RWPE1 (cell line): ENCODE results near the gene RASL11B.

Experiments
- CTCF ChIA-PET: fragments of 350-600 bp; sonication (Branson Sonifier 250); formaldehyde crosslinking; extraction: SDS; loops from one replicate; lab custom pipeline; 2021; lab: Yijun Ruan, JAX
- POLR2A ChIA-PET: fragments of 400-600 bp; formaldehyde crosslinking; extraction: SDS; loops from one replicate; lab custom pipeline; 2020; ENCODE audit warnings: antibody characterized with exemption; ENCODE audit not compliant: low non-redundant PET; lab: Yijun Ruan, JAX
- DNase-seq: peaks from one replicate; pipeline ENCODE4 v3.0.0; 2012; ENCODE audit warnings: low spot score
- H3K27ac ChIP-seq: fragments of 450-650 bp; 2 replicates; pipeline ENCODE4 v1.5.1; 2017
- CTCF ChIP-seq: fragments of 450-650 bp; conservative IDR thresholded peaks from 2 replicates; pipeline ENCODE4 v1.5.1; 2017; ENCODE audit warnings: low read depth, mild to moderate bottlenecking

The RASL11B gene

GRCh38 chr4:52890521-52890791, 28.3 kb downstream of the RASL11B start:
- TF ChIP-seq CTCF, result no peak
- ChIA-PET POLR2A (no interaction called here), CTCF (interaction anchor here (0.6 kb wide), 1 partner anchor 23 kb away, joined by 3 read pairs; no protein-coding TSS in a partner anchor)
- H3K27ac ChIP-seq, result no peak overlapping the region
- no peak for DNase-seq

GRCh38 chr4:52891743-52892142, 29.6 kb downstream of the RASL11B start:
- no peak for TF ChIP-seq CTCF

GRCh38 chr4:52892880-52893279, 30.8 kb downstream of the RASL11B start:
- DNase-seq, result no peak
- no peak for TF ChIP-seq CTCF
- no peak overlapping the region for H3K27ac ChIP-seq
- ChIA-PET POLR2A (no interaction called here), CTCF (no interaction called here)

More at GRCh38 chr4:52891743-52892142, 29.6 kb downstream of the RASL11B start:
- no peak overlapping the region for H3K27ac ChIP-seq
- no peak for DNase-seq
- ChIA-PET CTCF (no interaction called here), POLR2A (no interaction called here)

- no peak for DNase-seq
- TF ChIP-seq CTCF, result no peak
- ChIA-PET POLR2A (no interaction called here), CTCF (no interaction called here)
- H3K27ac ChIP-seq, result no peak overlapping the region
Measured at GRCh38 chr4:52894443-52894842, 32.3 kb downstream of the RASL11B start.

GRCh38 chr4:52903273-52903672, 41.2 kb downstream of the RASL11B start:
- no peak for DNase-seq
- no peak overlapping the region for H3K27ac ChIP-seq
- no peak for TF ChIP-seq CTCF
- ChIA-PET POLR2A (no interaction called here), CTCF (interaction anchor here (1.1 kb wide), 1 partner anchor 8 kb away, joined by 4 read pairs; no protein-coding TSS in a partner anchor)

- DNase-seq, result no peak
- POLR2A ChIA-PET, result no interaction called here
- TF ChIP-seq CTCF, result no peak
- H3K27ac ChIP-seq, result no peak overlapping the region
- CTCF ChIA-PET, result no interaction called here
Measured at GRCh38 chr4:52904421-52904820, 42.3 kb downstream of the RASL11B start.

- DNase-seq, result no peak
- CTCF ChIA-PET, result no interaction called here
Measured at GRCh38 chr4:52907510-52907909, 45.4 kb downstream of the RASL11B start.

More at GRCh38 chr4:52907510-52907909, 45.4 kb downstream of the RASL11B start:
- no peak overlapping the region for H3K27ac ChIP-seq
- no peak for TF ChIP-seq CTCF
- POLR2A ChIA-PET, result no interaction called here
